IMR-90 (cell line): ENCODE results near the gene EXT2. TPM values are rescaled to one million over a fixed set of nuclear protein-coding genes. Genes with fewer than 3 reads are reported as not detected.

Experiments used
- ATAC-seq: fragments of 200-7000 bp; cut with Tn5 transposase; 2 replicates; pipeline ENCODE4 v1.9.1; 2020; ENCODE audit warnings: low read depth, mild to moderate bottlenecking, moderate library complexity
- BruUV-seq: library from RNA; stranded (reverse); fragments of 400-500 nt; replicated peaks from 2 replicates; lab custom pipeline; 2021; lab: Mats Ljungman, UMichigan
- CTCF ChIA-PET: fragments of 300-600 bp; formaldehyde crosslinking; extraction: SDS; loops from one replicate; lab custom pipeline; 2021; ENCODE audit warnings: antibody characterized with exemption; lab: Yijun Ruan, JAX
- POLR2A ChIA-PET: fragments of 300-600 bp; sonication (Branson Sonifier 250); formaldehyde crosslinking; loops from one replicate; lab custom pipeline; 2022; ENCODE audit warnings: antibody characterized with exemption; ENCODE audit not compliant: unreplicated experiment; lab: Charles Lee
- DNase-seq: peaks from one replicate; pipeline ENCODE4 v3.0.0; 2013
- H2AFZ ChIP-seq: replicated peaks from 2 replicates; pipeline ENCODE3; 2013; ENCODE audit warnings: low read length, mild to moderate bottlenecking; ENCODE audit not compliant: poor library complexity
- H2AK5ac ChIP-seq: 2 replicates; pipeline ENCODE4 v1.6.1; 2013; ENCODE audit warnings: low read depth, low read length, inconsistent platforms
- H2AK9ac ChIP-seq: replicated peaks from 2 replicates; pipeline ENCODE3; 2013; ENCODE audit warnings: mild to moderate bottlenecking, low read depth, low read length, moderate library complexity; ENCODE audit not compliant: poor library complexity
- H2BK120ac ChIP-seq: 2 replicates; pipeline ENCODE4 v1.6.1; 2013; ENCODE audit warnings: low read depth, low read length, inconsistent platforms
- H2BK15ac ChIP-seq: 3 replicates; pipeline ENCODE4 v1.6.1; 2013; ENCODE audit warnings: low read depth, low read length, inconsistent platforms
- H2BK20ac ChIP-seq: 2 replicates; pipeline ENCODE4 v1.6.1; 2013; ENCODE audit warnings: low read depth, mild to moderate bottlenecking, inconsistent platforms, low read length, moderate library complexity
- H2BK5ac ChIP-seq: 2 replicates; pipeline ENCODE4 v1.6.1; 2013; ENCODE audit warnings: mild to moderate bottlenecking, low read depth, low read length, inconsistent platforms; ENCODE audit not compliant: poor library complexity, severe bottlenecking
- H3K14ac ChIP-seq: replicated peaks from 2 replicates; pipeline ENCODE4 v1.6.1; 2013; ENCODE audit warnings: low read depth, low read length, inconsistent platforms
- H3K18ac ChIP-seq: 2 replicates; pipeline ENCODE4 v1.6.1; 2013; ENCODE audit warnings: low read depth, low read length, control low read depth
- H3K23ac ChIP-seq: 2 replicates; pipeline ENCODE4 v1.6.1; 2013; ENCODE audit warnings: low read depth, low read length, inconsistent platforms
- H3K27ac ChIP-seq: 2 replicates; pipeline ENCODE4 v1.5.1; 2013; ENCODE audit warnings: mild to moderate bottlenecking, control low read depth, low read length; ENCODE audit not compliant: insufficient read depth
- H3K27me3 ChIP-seq: 2 replicates; pipeline ENCODE4 v1.6.1; 2013; ENCODE audit warnings: low read length; ENCODE audit not compliant: control insufficient read depth, insufficient read depth
- H3K36me3 ChIP-seq: 2 replicates; pipeline ENCODE4 v1.6.1; 2013; ENCODE audit warnings: low read length, mixed read lengths; ENCODE audit not compliant: control insufficient read depth, insufficient read depth
- H3K4ac ChIP-seq: 2 replicates; pipeline ENCODE4 v1.6.1; 2013; ENCODE audit warnings: low read depth, low read length, inconsistent platforms
- H3K4me1 ChIP-seq: 2 replicates; pipeline ENCODE4 v1.6.1; 2013; ENCODE audit warnings: low read length, mixed read lengths; ENCODE audit not compliant: control insufficient read depth, insufficient read depth
- H3K4me2 ChIP-seq: 2 replicates; pipeline ENCODE4 v1.6.1; 2013; ENCODE audit warnings: low read depth, mild to moderate bottlenecking, control low read depth, low read length, moderate library complexity
- H3K4me3 ChIP-seq: 2 replicates; pipeline ENCODE4 v1.5.1; 2013; ENCODE audit warnings: low read depth, mild to moderate bottlenecking, control low read depth, low read length, moderate library complexity; ENCODE audit not compliant: insufficient read depth
- H3K56ac ChIP-seq: 2 replicates; pipeline ENCODE4 v1.6.1; 2013; ENCODE audit warnings: low read length, inconsistent platforms; ENCODE audit not compliant: insufficient read depth; ENCODE audit errors: extremely low read depth
- H3K79me1 ChIP-seq, 2 experiments: 2 replicates each; pipeline ENCODE4 v1.6.1; 2013; ENCODE audit warnings: low read length in 2 of 2, inconsistent platforms in 1 of 2, low read depth in 1 of 2
- H3K9ac ChIP-seq: 2 replicates; pipeline ENCODE4 v1.6.1; 2013; ENCODE audit warnings: low read depth, low read length, control low read depth
- H3K9me1 ChIP-seq: 2 replicates; pipeline ENCODE4 v1.6.1; 2013; ENCODE audit warnings: low read length, inconsistent platforms; ENCODE audit not compliant: insufficient read depth
- H3K9me3 ChIP-seq: 2 replicates; pipeline ENCODE4 v1.6.1; 2013; ENCODE audit warnings: low read length; ENCODE audit not compliant: control insufficient read depth, insufficient read depth
- H4K20me1 ChIP-seq: 2 replicates; pipeline ENCODE4 v1.6.1; 2013; ENCODE audit warnings: low read length, inconsistent platforms; ENCODE audit not compliant: insufficient read depth
- H4K5ac ChIP-seq: 2 replicates; pipeline ENCODE4 v1.6.1; 2013; ENCODE audit warnings: mild to moderate bottlenecking, low read depth, low read length, control low read depth
- H4K8ac ChIP-seq, 2 experiments: 2 replicates each; pipeline ENCODE4 v1.6.1; 2013; ENCODE audit warnings: low read depth in 2 of 2, low read length in 2 of 2, control low read depth in 1 of 2, inconsistent platforms in 1 of 2
- H4K91ac ChIP-seq: 2 replicates; pipeline ENCODE4 v1.6.1; 2013; ENCODE audit warnings: low read depth, low read length, inconsistent platforms; ENCODE audit not compliant: insufficient read depth
- MAFK ChIP-seq: IDR thresholded peaks from 2 replicates; pipeline ENCODE4 v1.6.1; 2012; ENCODE audit warnings: low read depth, low read length, improper control_type of control experiment
- SMC3 ChIP-seq: fragments of 150-350 bp; IDR thresholded peaks from 2 replicates; pipeline ENCODE4 v1.6.1; 2016; ENCODE audit warnings: low read depth, mild to moderate bottlenecking, antibody characterized with exemption, low read length, moderate library complexity
- WGBS, 2 experiments: methylation state at CpG; one replicate each; pipeline versions ENCODE4 v1.1.5 to v1.1.7; 2013; ENCODE audit warnings: missing lambda C conversion rate in 2 of 2; ENCODE audit not compliant: insufficient read length in 1 of 2; ENCODE audit errors: extremely low coverage in 2 of 2; 5-methylcytosine and 5-hydroxymethylcytosine counted together
- dilution Hi-C: fragments of 300-500 bp; cut with HindIII; formaldehyde crosslinking; loops from one replicate; pipeline ENCODE4 v1.14.3; 2018; ENCODE audit warnings: low sequenced_read_pairs; ENCODE audit not compliant: unreplicated experiment
- in situ Hi-C: fragments of 300-500 bp; cut with MboI; formaldehyde crosslinking; loops from 3 replicates; pipeline ENCODE4 v1.14.3; 2019; ENCODE audit warnings: low sequenced_read_pairs, inconsistent platforms, mixed read lengths
- intact Hi-C: fragments of 100-400 bp; cut with micrococcal nuclease; formaldehyde crosslinking; loops from 2 replicates; pipeline ENCODE4 v1.10.0; 2022
- polyA plus RNA-seq, 3 experiments: library from polyadenylated mRNA; depleted of rRNA; stranded (reverse); fragments of >200 nt; gene quantifications; 2 replicates each; pipeline ENCODE4 v1.2.3, GENCODE V29; 2012; ENCODE audit warnings: low replicate concordance in 1 of 3
- total RNA-seq: library from RNA; depleted of rRNA; stranded (reverse); fragments of >200 nt; gene quantifications from 2 replicates; pipeline ENCODE4 v1.2.3, GENCODE V29; 2012

The EXT2 gene
- total and polyA plus RNA-seq, 2 of the 4 experiments (the other 2 are of a cell fraction) = 75.0 to 85.3 TPM

DNA sequence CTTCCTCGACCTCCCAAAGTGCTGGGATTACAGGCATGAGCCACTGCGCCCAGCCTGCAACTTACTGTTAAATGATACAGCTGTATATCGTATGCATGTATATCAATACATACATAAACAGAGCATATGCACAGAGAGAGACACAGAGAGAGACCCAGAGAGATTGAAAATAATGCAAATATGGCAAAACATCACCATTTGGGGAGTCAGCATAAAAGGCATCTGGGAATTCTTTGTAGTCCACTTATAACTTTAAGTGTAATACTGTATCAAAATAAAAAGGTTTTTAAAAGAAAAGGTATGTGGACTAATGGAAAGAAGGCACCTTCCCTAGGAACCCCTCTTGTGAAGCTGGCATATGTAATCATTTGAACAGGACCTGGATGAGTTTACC lies 192.7 kb downstream of the EXT2 start:
- no peak overlapping the region for H2BK5ac ChIP-seq
- ATAC-seq (no peak), DNase-seq (no peak)
- H2BK120ac ChIP-seq = no peak overlapping the region
- no peak overlapping the region for H3K18ac ChIP-seq
- H3K79me1 ChIP-seq = no peaks in the 10 kb centered on the region
- no peak overlapping the region for H4K5ac ChIP-seq
- no peak overlapping the region for H3K14ac ChIP-seq
- H4K20me1 ChIP-seq = no peaks in the 10 kb centered on the region
- H2BK20ac ChIP-seq = no peak overlapping the region
- intact Hi-C loops (loop anchor here (5.0 kb wide), 1 partner anchor 156 kb away; no protein-coding TSS in a partner anchor), dilution Hi-C loops (no loop called here), in situ Hi-C loops (loop anchor here (10.0 kb wide), 1 partner anchor 247 kb away; no protein-coding TSS in a partner anchor)
- WGBS, 2 experiments = no CpG with 5 or more reads among the region's 3 CpGs
- no peak overlapping the region for H3K56ac ChIP-seq
- no peak overlapping the region for H2BK15ac ChIP-seq
- no peak overlapping the region for H3K27ac ChIP-seq
- peaks cover 9% of the 10 kb centered on the region for H3K27me3 ChIP-seq
- no peaks in the 10 kb centered on the region for H3K9me3 ChIP-seq
- H3K4me1 ChIP-seq = 0 out of 2 replicates have a peak, but pooled peaks cover 2% of the 10 kb centered on the region
- H3K4ac ChIP-seq = no peak overlapping the region
- H3K36me3 ChIP-seq = no peaks in the 10 kb centered on the region
- no peak overlapping the region for H2AK5ac ChIP-seq
- no peak overlapping the region for H2AFZ ChIP-seq
- BruUV-seq = no TSS peak
- no peak overlapping the region for H3K23ac ChIP-seq
- no peak overlapping the region for H3K4me3 ChIP-seq
- H4K91ac ChIP-seq = no peak overlapping the region
- H3K9ac ChIP-seq = no peak overlapping the region
- no peak overlapping the region for H4K8ac ChIP-seq
- no peak overlapping the region for H2AK9ac ChIP-seq
- H3K4me2 ChIP-seq = no peak overlapping the region
- no peaks in the 10 kb centered on the region for H3K9me1 ChIP-seq
- ChIA-PET CTCF (interaction anchor here (0.6 kb wide), 1 partner anchor 176 kb away, joined by 3 read pairs; no protein-coding TSS in a partner anchor), POLR2A (no interaction called here)
- TF ChIP-seq SMC3 (no peak), MAFK (peak; percentile 32; the same call in 1 of the 2 replicates)
